ENCODE results near the gene IGLON5.

Gene IGLON5

GRCh38 chr19:51329411-51329810 lies 18.0 kb downstream of the IGLON5 start:
- no peak for DNase-seq (ENCODE audit: low read depth)
- no peak overlapping the region for H3K4me3 ChIP-seq (ENCODE audit: low read depth, low read length)
- TF ChIP-seq CTCF (IDR thresholded peaks at IDR 0.05; ENCODE audit: control insufficient read depth, extremely low read depth, insufficient read depth) = no peak

GRCh38 chr19:51330366-51330765 lies 18.9 kb downstream of the IGLON5 start:
- no peak for TF ChIP-seq CTCF (IDR thresholded peaks at IDR 0.05; ENCODE audit: control insufficient read depth, extremely low read depth, insufficient read depth)
- no peak for DNase-seq (ENCODE audit: low read depth)
- no peak overlapping the region for H3K4me3 ChIP-seq (ENCODE audit: low read depth, low read length)

DNA sequence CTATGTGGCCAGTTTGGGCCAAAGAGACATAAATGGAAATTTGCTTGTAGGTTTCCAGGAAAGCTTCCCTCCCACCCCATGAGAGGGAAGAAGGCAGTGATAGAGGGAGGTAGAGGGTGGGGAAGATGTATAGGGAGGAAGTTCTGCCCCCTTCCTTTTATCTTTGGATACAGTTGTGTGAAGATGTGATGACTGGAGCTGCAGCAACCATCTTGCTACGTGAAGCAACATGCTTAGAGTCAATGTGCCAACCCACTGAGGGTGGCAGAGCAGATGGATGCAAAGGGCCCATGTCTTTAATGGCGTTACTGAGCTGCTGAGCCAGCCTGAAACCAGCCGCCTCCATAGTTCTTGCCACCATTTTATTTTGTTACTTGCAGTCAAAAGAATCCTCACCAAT lies 19.7 kb downstream of the IGLON5 start:
- no peak for DNase-seq (ENCODE audit: low read depth)
- H3K4me3 ChIP-seq (ENCODE audit: low read depth, low read length) = no peak overlapping the region
- no peak for TF ChIP-seq CTCF (IDR thresholded peaks at IDR 0.05; ENCODE audit: control insufficient read depth, extremely low read depth, insufficient read depth)

- no peak for TF ChIP-seq CTCF (IDR thresholded peaks at IDR 0.05; ENCODE audit: control insufficient read depth, extremely low read depth, insufficient read depth)
Measured at GRCh38 chr19:51331716-51332115, 20.3 kb downstream of the IGLON5 start.

DNA sequence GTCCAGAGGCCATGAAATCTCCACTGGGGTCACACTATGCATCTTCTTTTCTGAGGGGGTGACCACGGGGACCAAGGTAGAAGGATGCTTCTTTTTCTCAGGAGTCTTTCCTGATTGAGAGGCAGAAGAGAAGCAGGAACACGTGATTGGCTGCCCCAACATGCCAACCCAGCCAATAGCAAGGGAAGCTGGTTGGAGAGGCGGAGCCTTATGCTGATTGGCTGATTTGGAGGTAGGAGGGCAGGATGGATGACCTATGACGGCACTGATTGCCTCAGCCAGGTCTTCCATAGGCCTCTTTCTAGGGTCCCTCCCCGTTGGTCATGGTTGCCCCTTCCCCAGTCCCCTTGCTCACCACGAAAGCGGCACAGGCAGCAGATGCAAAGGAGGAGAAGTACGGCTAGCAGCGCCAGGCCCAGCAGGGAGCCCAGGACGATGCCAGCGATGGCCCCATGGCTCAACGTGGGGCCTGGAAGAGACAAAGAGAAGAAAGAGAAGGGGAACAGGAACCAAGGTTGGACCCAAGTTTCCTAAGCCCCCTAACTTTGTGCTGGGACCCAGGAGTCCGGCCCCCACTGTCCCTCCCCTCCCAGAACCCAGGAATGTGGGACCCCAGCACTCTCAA lies 22.5 kb downstream of the IGLON5 start:
- DNase-seq (ENCODE audit: low read depth) = no peak
- TF ChIP-seq CTCF (IDR thresholded peaks at IDR 0.05; ENCODE audit: control insufficient read depth, extremely low read depth, insufficient read depth) = no peak
- H3K4me3 ChIP-seq (ENCODE audit: low read depth, low read length) = no peak overlapping the region

More at GRCh38 chr19:51331716-51332115, 20.3 kb downstream of the IGLON5 start:
- H3K4me3 ChIP-seq (ENCODE audit: low read depth, low read length) = no peak overlapping the region
- DNase-seq (ENCODE audit: low read depth) = no peak

GRCh38 chr19:51337141-51337860 lies 25.9 kb downstream of the IGLON5 start:
- no peak overlapping the region for H3K4me3 ChIP-seq (ENCODE audit: low read depth, low read length)
- TF ChIP-seq CTCF (IDR thresholded peaks at IDR 0.05; ENCODE audit: control insufficient read depth, extremely low read depth, insufficient read depth) = no peak
- DNase-seq (ENCODE audit: low read depth) = no peak
